ENCODE measurements around the gene PARD6A. TPM values are rescaled to one million over a fixed set of nuclear protein-coding genes. Genes with fewer than 3 reads are reported as not detected.

Gene PARD6A
- total RNA-seq, 1 donor from 2014 or later, result 7.5 TPM

GRCh38 chr16:67647681-67648080, 13.1 kb upstream of the PARD6A start:
- Mint-ChIP-seq H3K27ac (ENCODE audit: unreplicated experiment) (no peak overlapping the region), H3K4me1 (peaks cover 17% of the 10 kb centered on the region), H3K27me3 (ENCODE audit: low read depth) (peaks cover 59% of the 10 kb centered on the region), H3K9me3 (no peaks in the 10 kb centered on the region), H3K4me3 (no peak overlapping the region), H3K36me3 (ENCODE audit: low read depth) (no peaks in the 10 kb centered on the region)
- TF ChIP-seq CTCF (conservative IDR thresholded peaks at IDR 0.05), result no peak
- DNase-seq (ENCODE audit: low read depth, low spot score), result no peak

- no peak for TF ChIP-seq CTCF (conservative IDR thresholded peaks at IDR 0.05)
- no peaks in the 10 kb centered on the region for H3K9me3 Mint-ChIP-seq
- H3K27me3 Mint-ChIP-seq (ENCODE audit: low read depth), result peaks cover 59% of the 10 kb centered on the region
- no peak overlapping the region for H3K4me3 Mint-ChIP-seq
- H3K27ac Mint-ChIP-seq (ENCODE audit: unreplicated experiment), result no peak overlapping the region
- H3K4me1 Mint-ChIP-seq, result peaks cover 17% of the 10 kb centered on the region
- H3K36me3 Mint-ChIP-seq (ENCODE audit: low read depth), result no peaks in the 10 kb centered on the region
- DNase-seq (ENCODE audit: low read depth, low spot score), result no peak
Measured at GRCh38 chr16:67648088-67648763, 12.5 kb upstream of the PARD6A start.

- H3K9me3 Mint-ChIP-seq, result no peaks in the 10 kb centered on the region
- peaks cover 21% of the 10 kb centered on the region for H3K4me1 Mint-ChIP-seq
- H3K27me3 Mint-ChIP-seq (ENCODE audit: low read depth), result peaks cover 59% of the 10 kb centered on the region
- no peak for TF ChIP-seq CTCF (conservative IDR thresholded peaks at IDR 0.05)
- H3K36me3 Mint-ChIP-seq (ENCODE audit: low read depth), result no peaks in the 10 kb centered on the region
- H3K27ac Mint-ChIP-seq (ENCODE audit: unreplicated experiment), result no peak overlapping the region
- no peak for DNase-seq (ENCODE audit: low read depth, low spot score)
- H3K4me3 Mint-ChIP-seq, result no peak overlapping the region
Measured at GRCh38 chr16:67648764-67649407, 11.9 kb upstream of the PARD6A start.

GRCh38 chr16:67649494-67649931, 11.2 kb upstream of the PARD6A start:
- Mint-ChIP-seq H3K4me1 (peaks cover 22% of the 10 kb centered on the region), H3K36me3 (ENCODE audit: low read depth) (no peaks in the 10 kb centered on the region)

GRCh38 chr16:67650023-67650422, 10.7 kb upstream of the PARD6A start:
- H3K4me3 Mint-ChIP-seq, result peak overlapping the region; percentile 14
- no peaks in the 10 kb centered on the region for H3K36me3 Mint-ChIP-seq (ENCODE audit: low read depth)

More at GRCh38 chr16:67649494-67649931, 11.2 kb upstream of the PARD6A start:
- no peaks in the 10 kb centered on the region for H3K9me3 Mint-ChIP-seq
- H3K27ac Mint-ChIP-seq (ENCODE audit: unreplicated experiment), result no peak overlapping the region
- no peak for DNase-seq (ENCODE audit: low read depth, low spot score)
- TF ChIP-seq CTCF (conservative IDR thresholded peaks at IDR 0.05), result no peak
- no peak overlapping the region for H3K4me3 Mint-ChIP-seq
- H3K27me3 Mint-ChIP-seq (ENCODE audit: low read depth), result peaks cover 58% of the 10 kb centered on the region

More at GRCh38 chr16:67650023-67650422, 10.7 kb upstream of the PARD6A start:
- Mint-ChIP-seq H3K9me3 (no peaks in the 10 kb centered on the region), H3K27me3 (ENCODE audit: low read depth) (peaks cover 62% of the 10 kb centered on the region), H3K27ac (ENCODE audit: unreplicated experiment) (no peak overlapping the region), H3K4me1 (peaks cover 22% of the 10 kb centered on the region)
- no peak for DNase-seq (ENCODE audit: low read depth, low spot score)
- TF ChIP-seq CTCF (conservative IDR thresholded peaks at IDR 0.05), result no peak
